ENCODE results near the gene LRFN4.

LRFN4 gene

GRCh38 chr11:66883016-66883965 lies 26.4 kb downstream of the LRFN4 start:
- no peak for DNase-seq (ENCODE audit: low read depth)
- no peak overlapping the region for H3K4me3 ChIP-seq (ENCODE audit: low read depth, low read length)

- DNase-seq (ENCODE audit: low read depth): no peak
- H3K4me3 ChIP-seq (ENCODE audit: low read depth, low read length): no peak overlapping the region
Observed at GRCh38 chr11:66884443-66884842, 27.6 kb downstream of the LRFN4 start.

GRCh38 chr11:66885469-66885868 lies 28.6 kb downstream of the LRFN4 start:
- DNase-seq (ENCODE audit: low read depth): no peak
- no peak overlapping the region for H3K4me3 ChIP-seq (ENCODE audit: low read depth, low read length)

GRCh38 chr11:66885950-66886440 lies 29.1 kb downstream of the LRFN4 start:
- DNase-seq (ENCODE audit: low read depth): no peak
- no peak overlapping the region for H3K4me3 ChIP-seq (ENCODE audit: low read depth, low read length)

- H3K4me3 ChIP-seq (ENCODE audit: low read depth, low read length): no peak overlapping the region
- DNase-seq (ENCODE audit: low read depth): no peak
Observed at GRCh38 chr11:66886671-66887221, 29.9 kb downstream of the LRFN4 start.

- no peak for DNase-seq (ENCODE audit: low read depth)
- no peak overlapping the region for H3K4me3 ChIP-seq (ENCODE audit: low read depth, low read length)
Observed at GRCh38 chr11:66887526-66887925, 30.7 kb downstream of the LRFN4 start.

GRCh38 chr11:66888282-66888681 lies 31.4 kb downstream of the LRFN4 start:
- no peak overlapping the region for H3K4me3 ChIP-seq (ENCODE audit: low read depth, low read length)
- no peak for DNase-seq (ENCODE audit: low read depth)

- no peak for DNase-seq (ENCODE audit: low read depth)
- no peak overlapping the region for H3K4me3 ChIP-seq (ENCODE audit: low read depth, low read length)
Observed at GRCh38 chr11:66889960-66890359, 33.1 kb downstream of the LRFN4 start.

- DNase-seq (ENCODE audit: low read depth): peak; percentile 87
- H3K4me3 ChIP-seq (ENCODE audit: low read depth, low read length): no peak overlapping the region
Observed at GRCh38 chr11:66891851-66892660, 35.2 kb downstream of the LRFN4 start.

- H3K4me3 ChIP-seq (ENCODE audit: low read depth, low read length): no peak overlapping the region
- DNase-seq (ENCODE audit: low read depth): no peak
Observed at GRCh38 chr11:66892911-66893310, 36.0 kb downstream of the LRFN4 start.

- DNase-seq (ENCODE audit: low read depth): no peak
- no peak overlapping the region for H3K4me3 ChIP-seq (ENCODE audit: low read depth, low read length)
Observed at GRCh38 chr11:66894141-66894540, 37.3 kb downstream of the LRFN4 start.

- H3K4me3 ChIP-seq (ENCODE audit: low read depth, low read length): no peak overlapping the region
- no peak for DNase-seq (ENCODE audit: low read depth)
Observed at GRCh38 chr11:66901964-66902390, 45.1 kb downstream of the LRFN4 start.

- no peak overlapping the region for H3K4me3 ChIP-seq (ENCODE audit: low read depth, low read length)
- no peak for DNase-seq (ENCODE audit: low read depth)
Observed at GRCh38 chr11:66902486-66903177, 45.8 kb downstream of the LRFN4 start.

GRCh38 chr11:66904055-66904454 lies 47.2 kb downstream of the LRFN4 start:
- no peak overlapping the region for H3K4me3 ChIP-seq (ENCODE audit: low read depth, low read length)
- DNase-seq (ENCODE audit: low read depth): no peak

- DNase-seq (ENCODE audit: low read depth): no peak
- H3K4me3 ChIP-seq (ENCODE audit: low read depth, low read length): no peak overlapping the region
Observed at GRCh38 chr11:66904561-66904960, 47.7 kb downstream of the LRFN4 start.

GRCh38 chr11:66904981-66905521 lies 48.2 kb downstream of the LRFN4 start:
- H3K4me3 ChIP-seq (ENCODE audit: low read depth, low read length): no peak overlapping the region
- no peak for DNase-seq (ENCODE audit: low read depth)

- DNase-seq (ENCODE audit: low read depth): no peak
- H3K4me3 ChIP-seq (ENCODE audit: low read depth, low read length): no peak overlapping the region
Observed at GRCh38 chr11:66905631-66906030, 48.8 kb downstream of the LRFN4 start.

- no peak overlapping the region for H3K4me3 ChIP-seq (ENCODE audit: low read depth, low read length)
- no peak for DNase-seq (ENCODE audit: low read depth)
Observed at GRCh38 chr11:66906061-66906733, 49.3 kb downstream of the LRFN4 start.
